Brain microvascular endothelial cell (primary cell): ENCODE results near the gene UBE2J2.

Source experiments
- DNase-seq: peaks from one replicate; pipeline ENCODE4 v3.0.0-alpha.2; 2020
- H3K27ac ChIP-seq: fragments of 250-450 bp; sonication (Bioruptor Pico); 2 replicates; pipeline ENCODE4 v1.5.1; 2020; ENCODE audit warnings: mild to moderate bottlenecking, moderate library complexity
- H3K27me3 ChIP-seq: fragments of 250-450 bp; sonication (Bioruptor Pico); replicated peaks from 2 replicates; pipeline ENCODE4 v1.5.1; 2020; ENCODE audit warnings: mild to moderate bottlenecking
- H3K36me3 ChIP-seq: fragments of 250-450 bp; sonication (Bioruptor Pico); replicated peaks from 2 replicates; pipeline ENCODE4 v1.5.1; 2020; ENCODE audit warnings: mild to moderate bottlenecking
- H3K4me3 ChIP-seq: 2 replicates; pipeline ENCODE4 v1.5.1; 2011; ENCODE audit warnings: low read depth, mild to moderate bottlenecking, control low read depth, low read length, moderate library complexity
- in situ Hi-C: cut with HindIII; loops from 2 replicates; pipeline ENCODE4 v1.10.0; 2017; ENCODE audit warnings: low sequenced_read_pairs, low pct_ligation_motif_present
- TF ChIP-seq, protein P1 (sequence below): IDR thresholded peaks from 2 replicates; pipeline ENCODE4 v1.5.1; 2011; ENCODE audit warnings: low read depth, mild to moderate bottlenecking, moderate library complexity, low read length, control low read depth, inconsistent platforms; ENCODE audit errors: missing control alignments

Gene UBE2J2

DNA sequence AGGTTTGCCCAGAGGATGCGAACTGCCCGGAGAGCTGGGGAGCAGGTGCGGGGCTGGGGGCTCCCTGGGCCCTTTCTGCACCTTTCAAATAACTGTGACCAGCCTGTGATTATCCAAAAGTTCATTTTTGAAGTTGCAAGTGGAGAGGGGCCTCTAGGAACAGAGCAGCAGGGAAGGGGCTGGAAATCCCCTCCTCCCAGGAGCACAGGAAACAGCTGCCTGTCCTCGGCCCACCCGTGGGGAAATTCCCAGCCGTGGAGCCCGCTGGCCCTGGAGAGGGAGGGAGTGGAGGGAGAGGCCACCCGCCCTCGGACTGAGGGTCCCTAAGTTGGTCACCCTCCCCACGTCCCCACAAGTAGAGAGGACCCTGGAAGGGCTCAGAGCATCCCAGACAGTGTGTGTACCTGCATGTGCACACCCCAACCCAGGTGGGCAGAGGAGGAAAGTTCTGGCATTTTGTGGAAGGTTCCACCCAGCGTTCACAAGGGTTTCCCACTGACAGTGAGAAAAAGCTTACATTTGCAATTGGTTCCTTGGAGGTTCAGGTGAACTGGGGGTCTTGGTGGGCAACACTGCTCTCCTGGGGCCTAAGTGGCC, 58.5 kb downstream of the UBE2J2 start:
- TF ChIP-seq, protein P1, sequence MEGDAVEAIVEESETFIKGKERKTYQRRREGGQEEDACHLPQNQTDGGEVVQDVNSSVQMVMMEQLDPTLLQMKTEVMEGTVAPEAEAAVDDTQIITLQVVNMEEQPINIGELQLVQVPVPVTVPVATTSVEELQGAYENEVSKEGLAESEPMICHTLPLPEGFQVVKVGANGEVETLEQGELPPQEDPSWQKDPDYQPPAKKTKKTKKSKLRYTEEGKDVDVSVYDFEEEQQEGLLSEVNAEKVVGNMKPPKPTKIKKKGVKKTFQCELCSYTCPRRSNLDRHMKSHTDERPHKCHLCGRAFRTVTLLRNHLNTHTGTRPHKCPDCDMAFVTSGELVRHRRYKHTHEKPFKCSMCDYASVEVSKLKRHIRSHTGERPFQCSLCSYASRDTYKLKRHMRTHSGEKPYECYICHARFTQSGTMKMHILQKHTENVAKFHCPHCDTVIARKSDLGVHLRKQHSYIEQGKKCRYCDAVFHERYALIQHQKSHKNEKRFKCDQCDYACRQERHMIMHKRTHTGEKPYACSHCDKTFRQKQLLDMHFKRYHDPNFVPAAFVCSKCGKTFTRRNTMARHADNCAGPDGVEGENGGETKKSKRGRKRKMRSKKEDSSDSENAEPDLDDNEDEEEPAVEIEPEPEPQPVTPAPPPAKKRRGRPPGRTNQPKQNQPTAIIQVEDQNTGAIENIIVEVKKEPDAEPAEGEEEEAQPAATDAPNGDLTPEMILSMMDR = no peak
- in situ Hi-C loops = no loop called here
- no peak overlapping the region for H3K4me3 ChIP-seq
- no peak for DNase-seq
- H3K27me3 ChIP-seq = no peaks in the 10 kb centered on the region
- peaks cover 33% of the 10 kb centered on the region for H3K36me3 ChIP-seq
- no peak overlapping the region for H3K27ac ChIP-seq

DNA sequence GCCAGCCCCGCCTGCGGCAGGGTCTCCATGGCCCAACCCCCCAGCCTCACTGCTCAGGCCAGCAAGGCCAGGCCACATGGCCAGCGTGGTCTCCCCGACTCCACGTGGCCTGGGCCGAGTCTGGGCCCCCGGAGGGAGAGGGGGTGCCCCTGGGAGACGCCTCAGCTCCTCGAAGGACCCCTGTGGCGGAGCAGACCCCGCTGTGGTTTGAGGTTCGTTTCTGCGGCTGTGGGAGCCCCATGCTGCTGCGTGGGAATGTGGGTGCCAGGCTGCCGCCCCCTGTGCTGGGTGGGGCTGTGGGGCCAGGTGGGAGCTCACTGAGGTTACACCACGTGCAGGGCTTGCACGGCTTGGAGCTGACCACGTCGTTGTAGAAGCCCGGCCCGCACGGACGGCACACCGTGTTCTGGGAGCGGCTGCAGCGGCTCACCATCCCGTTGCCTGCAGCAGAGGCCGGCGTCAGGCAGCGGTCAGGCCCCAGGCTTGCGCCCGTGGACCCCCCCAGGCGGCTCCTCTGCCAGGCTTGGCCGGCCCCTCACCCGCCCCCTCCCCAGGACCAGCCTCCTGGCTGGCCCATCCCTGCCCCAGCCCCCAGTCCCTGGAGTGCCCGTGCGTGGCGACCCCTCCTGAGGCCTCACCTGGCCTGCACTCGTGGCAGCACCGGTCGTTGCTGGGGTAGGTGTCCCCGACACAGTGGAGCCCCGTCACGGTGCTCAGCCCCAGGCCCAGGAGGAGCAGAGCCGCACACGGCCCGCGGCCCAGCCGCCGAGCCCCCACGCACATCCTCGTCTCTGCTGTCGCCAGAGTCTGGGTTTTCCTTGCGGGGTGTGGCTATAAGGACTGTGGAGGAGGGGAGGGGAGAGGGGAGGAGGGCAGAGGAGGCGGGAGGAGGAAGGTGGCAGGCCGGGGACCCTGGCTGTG, 60.0 kb downstream of the UBE2J2 start, which contains the start of gene TNFRSF4:
Gene TNFRSF4, minus strand, starts transcription at position 809 of the 921 bp plus-strand sequence. Its CDS starts 26 bp downstream, at position 783.
- H3K36me3 ChIP-seq = peaks cover 24% of the 10 kb centered on the region
- TF ChIP-seq, protein P1 = no peak
- no peak within 1 kb of the TSS for H3K27ac ChIP-seq
- no peak within 1 kb of the TSS for H3K4me3 ChIP-seq
- DNase-seq = no peak
- H3K27me3 ChIP-seq = no peaks in the 10 kb centered on the region
- in situ Hi-C loops = no loop called here

DNA sequence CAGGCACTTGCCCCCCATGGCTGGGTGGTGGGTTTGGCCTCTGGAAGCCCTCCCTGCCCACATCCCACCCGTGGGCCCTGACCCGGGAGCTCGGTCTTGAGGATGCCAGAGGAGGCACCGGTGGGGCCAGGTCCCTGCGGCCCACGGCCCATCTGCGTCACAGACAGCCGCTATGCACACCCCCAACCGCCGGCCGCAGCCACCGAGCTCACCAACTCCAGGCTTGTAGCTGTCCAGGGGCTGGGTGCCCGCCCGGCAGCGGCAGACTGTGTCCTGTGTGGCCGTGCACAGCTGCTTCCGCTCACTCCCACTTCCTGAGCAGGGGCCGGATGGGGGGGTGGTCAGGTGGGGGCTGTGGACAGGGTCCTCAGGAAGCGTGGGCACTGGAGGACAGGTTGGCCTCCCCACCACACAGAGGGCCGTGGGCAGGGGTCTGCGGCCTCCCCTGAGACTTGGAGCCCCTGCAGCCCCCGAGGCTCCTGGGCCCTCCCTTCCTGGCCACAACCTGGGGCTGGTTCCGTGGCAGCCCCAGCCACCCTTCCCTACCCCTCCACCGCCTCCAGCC, 60.8 kb downstream of the UBE2J2 start:
- Histone ChIP-seq H3K27me3 (no peaks in the 10 kb centered on the region), H3K4me3 (no peak overlapping the region), H3K36me3 (peaks cover 17% of the 10 kb centered on the region), H3K27ac (no peak overlapping the region)
- TF ChIP-seq, protein P1 = no peak
- in situ Hi-C loops = no loop called here
- no peak for DNase-seq

DNA sequence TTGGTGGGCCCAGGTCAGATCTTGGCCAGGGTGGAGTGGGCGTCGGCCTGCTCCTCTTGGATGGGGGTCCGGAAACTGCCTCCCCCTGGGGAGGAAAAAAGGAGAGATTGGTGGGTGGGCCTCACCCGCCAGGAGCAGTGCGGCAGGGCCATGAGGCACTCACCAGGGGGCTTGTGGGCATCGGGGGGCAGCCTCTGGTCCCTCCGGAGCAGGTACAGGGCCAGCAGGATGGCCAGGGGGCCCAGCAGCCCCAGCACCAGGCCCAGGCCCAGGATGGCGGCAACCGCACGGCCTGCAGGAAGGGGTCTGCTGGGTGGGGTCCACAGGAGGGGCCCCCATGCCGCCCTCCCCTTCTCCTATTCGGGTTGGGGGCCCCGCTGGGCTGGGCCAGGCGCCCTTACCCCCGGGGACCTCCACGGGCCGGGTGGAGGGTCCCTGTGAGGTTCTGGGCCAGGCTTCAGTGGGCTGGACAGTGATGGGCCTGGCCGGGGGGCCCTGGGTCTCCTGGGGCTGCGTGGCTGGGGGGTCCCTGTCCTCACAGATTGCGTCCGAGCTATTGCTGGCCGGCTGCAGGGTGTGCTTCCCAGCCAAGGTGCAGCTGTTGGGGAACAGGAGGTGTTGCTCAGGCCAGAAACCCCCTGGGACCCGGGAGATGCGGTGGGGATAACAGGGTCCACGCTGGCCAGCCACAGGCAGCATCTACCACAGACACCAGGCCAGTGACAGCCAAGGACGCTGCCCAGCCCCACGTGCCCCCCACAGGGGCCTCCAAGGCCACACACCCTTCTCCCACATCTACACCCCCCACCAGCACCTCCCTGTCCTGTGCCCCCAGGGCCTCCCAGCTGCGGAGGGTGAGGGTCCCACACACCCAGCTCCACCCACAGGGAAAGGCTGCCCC, 61.9 kb downstream of the UBE2J2 start:
- TF ChIP-seq, protein P1 = no peak
- Histone ChIP-seq H3K4me3 (no peak overlapping the region), H3K27me3 (peaks cover 2% of the 10 kb centered on the region), H3K27ac (no peak overlapping the region), H3K36me3 (peaks cover 6% of the 10 kb centered on the region)
- DNase-seq = no peak
- in situ Hi-C loops = no loop called here

DNA sequence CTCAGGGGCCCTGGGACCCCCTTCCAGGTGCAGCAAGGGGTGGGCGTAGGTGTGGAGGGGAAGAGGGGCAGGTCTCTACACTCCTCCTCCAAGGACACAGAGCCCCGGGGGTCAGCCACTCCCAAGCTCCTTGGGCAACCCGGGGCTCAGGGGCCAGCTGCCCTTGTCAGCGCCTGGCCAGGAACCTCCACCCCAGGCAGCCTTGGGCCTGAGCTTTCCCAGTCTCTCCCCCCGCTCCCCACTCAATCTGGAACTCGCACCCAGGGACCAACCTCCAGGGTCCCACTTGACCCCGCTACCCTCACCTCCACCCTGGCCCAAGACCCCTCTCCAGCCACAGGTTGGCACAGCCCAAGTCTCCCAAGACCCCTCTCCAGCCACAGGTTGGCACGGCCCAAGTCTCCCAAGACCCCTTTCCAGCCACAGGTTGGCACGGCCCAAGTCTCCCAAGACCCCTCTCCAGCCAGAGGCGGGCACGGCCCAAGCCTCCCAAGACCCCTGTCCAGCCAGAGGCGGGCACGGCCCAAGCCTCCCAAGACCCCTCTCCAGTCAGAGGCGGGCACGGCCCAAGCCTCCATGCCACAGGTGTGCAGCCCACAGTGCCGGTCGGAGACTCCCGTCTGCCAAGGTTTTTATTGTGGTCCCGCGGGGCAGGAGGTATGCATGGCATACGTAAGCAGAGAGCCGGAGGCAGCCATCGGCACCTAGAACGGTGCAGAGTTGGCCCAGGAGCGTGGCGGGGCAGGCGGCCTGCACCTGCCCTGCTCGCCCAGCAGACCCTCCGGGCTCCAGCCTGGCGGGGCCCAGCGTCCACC, 62.7 kb downstream of the UBE2J2 start:
- Histone ChIP-seq H3K36me3 (no peaks in the 10 kb centered on the region), H3K4me3 (no peak overlapping the region), H3K27ac (no peak overlapping the region), H3K27me3 (peaks cover 7% of the 10 kb centered on the region)
- TF ChIP-seq, protein P1 = no peak
- DNase-seq = no peak
- in situ Hi-C loops = no loop called here
